ENCODE results near the gene ATL3. TPM values are rescaled to one million over a fixed set of nuclear protein-coding genes. Genes with fewer than 3 reads are reported as not detected.

Gene ATL3
- total and polyA plus RNA-seq, 2 of the 4 experiments (the other 2 are of a cell fraction) = 19.9 to 131 TPM

DNA sequence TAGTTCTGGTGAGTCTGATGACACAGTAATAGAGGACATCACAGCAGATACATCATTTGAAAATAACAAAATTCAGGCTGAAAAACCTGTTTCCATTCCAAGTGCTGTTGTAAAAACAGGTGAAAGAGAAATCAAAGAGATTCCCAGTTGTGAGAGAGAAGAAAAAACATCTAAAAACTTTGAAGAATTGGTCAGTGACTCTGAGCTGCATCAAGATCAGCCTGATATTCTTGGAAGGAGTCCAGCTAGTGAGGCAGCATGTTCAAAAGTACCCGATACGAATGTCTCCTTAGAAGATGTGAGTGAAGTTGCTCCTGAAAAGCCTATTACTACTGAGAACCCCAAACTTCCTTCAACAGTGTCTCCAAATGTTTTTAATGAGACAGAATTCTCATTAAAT, 48.8 kb upstream of the ATL3 start:
- no CpG with 5 or more reads among the region's 2 CpGs for WGBS, 2 experiments (ENCODE audit: extremely low coverage in 2 of 2, insufficient read length in 1 of 2)
- no peak overlapping the region for H3K56ac ChIP-seq (ENCODE audit: extremely low read depth, insufficient read depth, low read length)
- intact Hi-C loops (cut with micrococcal nuclease) = no loop called here

More for the DNA sequence above, 48.8 kb upstream of the ATL3 start:
- Histone ChIP-seq H2AFZ (replicated peaks; ENCODE audit: low read length, poor library complexity) (no peak overlapping the region), H3K14ac (replicated peaks; ENCODE audit: low read depth, low read length) (no peak overlapping the region), H3K4me3 (ENCODE audit: insufficient read depth, low read depth, low read length) (no peak overlapping the region), H4K8ac (ENCODE audit: low read depth in 2 of 2, low read length in 2 of 2) (no peak overlapping the region), H3K36me3 (ENCODE audit: control insufficient read depth, insufficient read depth, low read length) (peaks cover 4% of the 10 kb centered on the region), H3K4me1 (ENCODE audit: control insufficient read depth, insufficient read depth, low read length) (no peaks in the 10 kb centered on the region; the same call in 1 of the 2 replicates), H3K23ac (ENCODE audit: low read depth, low read length) (no peak overlapping the region), H3K27ac (ENCODE audit: insufficient read depth, low read length) (no peak overlapping the region), H4K91ac (ENCODE audit: insufficient read depth, low read depth, low read length) (no peak overlapping the region), H2BK15ac (ENCODE audit: low read depth, low read length) (no peak overlapping the region), H3K9me3 (ENCODE audit: control insufficient read depth, insufficient read depth, low read length) (no peaks in the 10 kb centered on the region), H3K79me1 (ENCODE audit: low read depth in 1 of 2, low read length in 2 of 2) (peaks cover 16 to 46% of the 10 kb centered on the region in 2 experiments; a peak in 3 of 4 replicates), H2AK5ac (ENCODE audit: low read depth, low read length) (no peak overlapping the region), H4K5ac (ENCODE audit: low read depth, low read length) (no peak overlapping the region), H3K9me1 (ENCODE audit: insufficient read depth, low read length) (0 out of 2 replicates have a peak, but pooled peaks cover 3% of the 10 kb centered on the region), H3K4ac (ENCODE audit: low read depth, low read length) (no peak overlapping the region), H2BK5ac (ENCODE audit: low read depth, low read length, poor library complexity, severe bottlenecking) (no peak overlapping the region), H3K9ac (ENCODE audit: low read depth, low read length) (no peak overlapping the region), H2AK9ac (replicated peaks; ENCODE audit: low read depth, low read length, poor library complexity) (no peak overlapping the region), H2BK20ac (ENCODE audit: low read depth, low read length) (no peak overlapping the region), H3K4me2 (ENCODE audit: low read depth, low read length) (no peak overlapping the region), H4K20me1 (ENCODE audit: insufficient read depth, low read length) (peaks cover 4% of the 10 kb centered on the region; the same call in 1 of the 2 replicates), H3K18ac (ENCODE audit: low read depth, low read length) (no peak overlapping the region), H2BK120ac (ENCODE audit: low read depth, low read length) (no peak overlapping the region), H3K27me3 (ENCODE audit: control insufficient read depth, insufficient read depth, low read length) (no peaks in the 10 kb centered on the region)
- in situ Hi-C loops (cut with MboI; ENCODE audit: low sequenced_read_pairs) = no loop called here
- ChIA-PET CTCF (no interaction called here), POLR2A (ENCODE audit: unreplicated experiment) (no interaction called here)
- dilution Hi-C loops (cut with HindIII; ENCODE audit: low sequenced_read_pairs, unreplicated experiment) = no loop called here
- no TSS peak for BruUV-seq (replicated peaks)
- ATAC-seq (ENCODE audit: low read depth) = no peak
- TF ChIP-seq MAZ (IDR thresholded peaks at IDR 0.05; ENCODE audit: borderline replicate concordance, low read depth, low read length) (no peak), MXI1 (IDR thresholded peaks at IDR 0.05; ENCODE audit: borderline replicate concordance, low read depth, low read length) (no peak), BHLHE40 (IDR thresholded peaks at IDR 0.05; ENCODE audit: low read depth, low read length) (no peak), POLR2A (IDR thresholded peaks at IDR 0.05; ENCODE audit: low read depth, low read length) (no peak), MAFK (IDR thresholded peaks at IDR 0.05; ENCODE audit: low read depth, low read length) (no peak), RFX5 (IDR thresholded peaks at IDR 0.05; ENCODE audit: low read depth, low read length) (no peak), CTCF (conservative IDR thresholded peaks at IDR 0.05; ENCODE audit: low read depth, low read length) (no peak), USF2 (IDR thresholded peaks at IDR 0.05; ENCODE audit: low read depth, low read length) (no peak), SMC3 (IDR thresholded peaks at IDR 0.05; ENCODE audit: low read depth, low read length) (no peak), RCOR1 (IDR thresholded peaks at IDR 0.05; ENCODE audit: insufficient replicate concordance, low read length) (no peak), CHD1 (IDR thresholded peaks at IDR 0.05; ENCODE audit: low read depth, low read length) (no peak), NFE2L2 (IDR thresholded peaks at IDR 0.05; ENCODE audit: low read depth, low read length) (no peak), CEBPB (IDR thresholded peaks at IDR 0.05; ENCODE audit: low read depth, low read length) (no peak), FOS (IDR thresholded peaks at IDR 0.05; ENCODE audit: low read depth, low read length) (no peak), RAD21 (IDR thresholded peaks at IDR 0.05; ENCODE audit: low read length) (no peak)
- TF ChIP-seq, protein P1, sequence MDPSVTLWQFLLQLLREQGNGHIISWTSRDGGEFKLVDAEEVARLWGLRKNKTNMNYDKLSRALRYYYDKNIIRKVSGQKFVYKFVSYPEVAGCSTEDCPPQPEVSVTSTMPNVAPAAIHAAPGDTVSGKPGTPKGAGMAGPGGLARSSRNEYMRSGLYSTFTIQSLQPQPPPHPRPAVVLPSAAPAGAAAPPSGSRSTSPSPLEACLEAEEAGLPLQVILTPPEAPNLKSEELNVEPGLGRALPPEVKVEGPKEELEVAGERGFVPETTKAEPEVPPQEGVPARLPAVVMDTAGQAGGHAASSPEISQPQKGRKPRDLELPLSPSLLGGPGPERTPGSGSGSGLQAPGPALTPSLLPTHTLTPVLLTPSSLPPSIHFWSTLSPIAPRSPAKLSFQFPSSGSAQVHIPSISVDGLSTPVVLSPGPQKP (IDR thresholded peaks at IDR 0.05; ENCODE audit: borderline replicate concordance, low read depth, low read length) = no peak
- DNase-seq = peak; percentile 63
